Stimulated activated CD4-positive, alpha-beta T cell treated with anti-CD3 and anti-CD28 coated beads, Interleukin-1b, Interleukin-23, amount 100 ng/mL, for 48 hours (primary cell): ENCODE data around the gene RPP25L.

Experiments used
- DNase-seq: peaks from one replicate; pipeline ENCODE4 v3.0.0-alpha.2; 2020

RPP25L gene

GRCh38 chr9:34565856-34566255, 46.0 kb downstream of the RPP25L start:
- no peak for DNase-seq

DNA sequence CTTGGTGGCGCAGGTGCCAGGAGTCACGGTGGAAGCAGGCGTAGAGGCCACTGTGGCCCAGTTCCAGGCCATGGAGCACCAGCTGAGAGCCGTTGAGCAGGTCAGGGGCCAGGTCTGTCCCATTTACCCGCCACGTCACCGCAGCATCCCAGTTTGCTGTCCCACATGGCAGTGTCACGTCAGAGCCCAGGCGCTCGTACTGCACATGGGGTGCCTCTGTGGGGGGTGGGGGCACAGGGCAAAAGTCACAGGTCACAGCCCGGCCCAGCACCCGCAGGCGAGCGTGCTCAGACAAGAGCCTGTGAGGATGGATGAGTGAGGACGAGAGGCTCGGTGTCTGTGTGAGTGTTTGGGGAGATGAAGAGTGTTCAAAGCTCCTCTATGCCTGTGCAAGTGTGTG, 47.3 kb downstream of the RPP25L start:
- DNase-seq = no peak

DNA sequence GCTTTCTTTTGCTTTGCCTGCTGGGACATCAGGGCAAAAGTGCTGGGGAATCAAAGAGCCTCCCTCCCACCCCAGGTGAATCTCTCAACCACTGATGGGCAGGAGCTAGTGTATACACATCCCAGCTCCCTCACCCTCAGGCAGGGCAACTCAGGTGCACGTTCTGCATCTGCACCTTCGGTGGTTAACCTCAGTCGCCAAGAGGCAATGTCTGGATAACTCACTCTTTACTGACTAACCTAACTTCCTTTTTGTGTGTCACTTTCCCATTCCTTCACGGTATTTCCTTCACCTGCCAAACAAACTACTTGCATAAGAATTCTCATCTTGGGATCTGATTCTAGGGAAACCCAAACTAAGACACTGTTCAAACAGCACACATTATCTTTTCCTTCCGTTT, 48.6 kb downstream of the RPP25L start:
- DNase-seq = no peak

GRCh38 chr9:34562135-34562745, 49.7 kb downstream of the RPP25L start:
- DNase-seq = peak; percentile 42

- no peak for DNase-seq
Measured at GRCh38 chr9:34560599-34561214, 51.2 kb downstream of the RPP25L start.
